NCI-H2107 (cell line): Measurements from ENCODE around the gene TRMT5.
A peak's percentile ranks its signal among the peaks of the same experiment; 100 is the strongest.

ENCODE experiments used
- DNase-seq: peaks from one replicate; lab custom pipeline; 2025; lab: John Stamatoyannopoulos, UW

TRMT5 gene

GRCh38 chr14:60964904-60965303, 16.0 kb downstream of the TRMT5 start:
- no peak for DNase-seq

DNA sequence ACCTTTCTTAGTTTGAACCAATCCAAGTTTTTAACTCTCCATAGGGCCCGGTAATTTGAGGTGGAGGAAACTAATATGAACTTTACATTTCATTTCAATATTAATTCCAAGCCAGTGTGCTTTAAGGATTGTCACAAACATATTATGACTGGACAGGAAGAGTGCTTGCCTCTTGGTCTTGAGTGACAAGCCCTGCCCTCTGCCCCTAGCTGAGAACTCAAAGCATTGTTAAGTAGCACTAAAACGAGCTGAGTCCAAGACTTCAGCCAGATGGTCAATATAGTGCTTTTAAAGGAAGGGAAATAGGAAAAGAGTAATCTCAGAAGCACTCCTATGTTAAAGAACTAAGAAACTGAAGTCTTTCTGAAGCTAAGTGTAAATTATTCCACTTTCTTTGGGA, 17.1 kb downstream of the TRMT5 start:
- no peak for DNase-seq

DNA sequence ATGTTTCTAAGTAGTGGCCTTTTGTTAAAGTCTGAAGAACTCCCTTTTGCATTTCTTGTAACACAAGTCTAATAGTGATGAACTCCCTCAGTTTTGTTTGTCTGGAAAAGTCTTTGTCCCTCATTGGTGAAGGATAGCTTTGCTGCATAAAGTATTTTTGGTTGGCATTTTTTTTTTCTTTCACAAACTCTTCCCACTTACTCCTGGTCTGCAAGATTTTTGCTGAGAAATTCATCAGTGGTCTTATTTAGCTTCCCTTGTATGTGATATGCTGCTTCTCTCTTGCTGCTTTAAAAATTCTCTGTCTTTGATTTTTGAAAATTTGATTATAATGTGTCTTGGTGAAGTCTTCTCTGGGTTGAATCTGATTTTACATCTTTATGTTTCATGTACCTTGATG, 22.7 kb downstream of the TRMT5 start:
- no peak for DNase-seq

- no peak for DNase-seq
Measured at GRCh38 chr14:60956632-60957031, 24.2 kb downstream of the TRMT5 start.

GRCh38 chr14:60956202-60956601, 24.7 kb downstream of the TRMT5 start:
- no peak for DNase-seq

- DNase-seq = no peak
Measured at GRCh38 chr14:60951776-60952435, 29.0 kb downstream of the TRMT5 start.

DNA sequence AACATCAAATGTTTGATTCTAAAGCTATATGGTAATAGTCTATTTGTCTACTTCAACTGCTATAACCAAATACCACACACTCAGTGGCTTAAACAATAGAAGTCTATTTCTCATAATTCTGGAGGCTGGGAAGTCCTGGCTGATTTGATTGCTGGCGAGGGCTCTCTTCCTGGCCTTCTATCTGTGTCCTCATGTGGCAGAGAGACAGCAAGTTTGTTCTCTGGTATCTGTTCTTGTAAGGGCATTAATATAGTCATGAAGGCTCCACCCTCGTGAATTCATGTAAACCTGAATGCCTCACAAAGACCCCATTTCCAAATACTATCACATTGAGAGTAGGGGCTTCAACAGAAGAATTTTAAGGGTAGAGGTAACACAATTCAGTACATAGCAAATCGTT, 34.1 kb downstream of the TRMT5 start:
- DNase-seq = no peak

GRCh38 chr14:60945984-60946383, 34.9 kb downstream of the TRMT5 start:
- DNase-seq = no peak

- DNase-seq = no peak
Measured at GRCh38 chr14:60944204-60944603, 36.7 kb downstream of the TRMT5 start.

GRCh38 chr14:60943637-60944032, 37.2 kb downstream of the TRMT5 start:
- DNase-seq = no peak

DNA sequence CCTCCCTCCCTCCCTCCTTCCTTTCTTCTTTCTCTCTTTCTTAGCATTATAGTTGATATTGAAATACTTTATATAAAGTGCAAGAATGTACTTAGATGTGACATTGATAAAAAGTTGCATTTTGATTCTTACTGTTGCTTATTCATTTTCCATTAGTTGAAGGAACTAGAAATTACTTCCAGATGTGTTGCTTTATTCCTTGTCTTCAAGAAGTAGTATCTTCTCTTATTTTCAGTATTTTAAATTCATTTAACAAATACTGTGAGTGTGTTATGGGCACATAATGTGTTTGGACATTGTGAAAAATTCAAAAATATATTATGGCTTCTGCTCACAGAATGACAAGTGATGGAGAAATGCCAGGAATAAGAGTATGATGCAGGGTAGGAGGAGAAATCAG, 45.6 kb downstream of the TRMT5 start:
- no peak for DNase-seq

GRCh38 chr14:60933920-60934655, 46.8 kb downstream of the TRMT5 start:
- DNase-seq = no peak

GRCh38 chr14:60931218-60931617, 49.7 kb downstream of the TRMT5 start:
- DNase-seq = no peak

GRCh38 chr14:60926002-60926401, 54.9 kb downstream of the TRMT5 start:
- peak; percentile 7 for DNase-seq

GRCh38 chr14:60925286-60925685, 55.6 kb downstream of the TRMT5 start:
- DNase-seq = no peak

DNA sequence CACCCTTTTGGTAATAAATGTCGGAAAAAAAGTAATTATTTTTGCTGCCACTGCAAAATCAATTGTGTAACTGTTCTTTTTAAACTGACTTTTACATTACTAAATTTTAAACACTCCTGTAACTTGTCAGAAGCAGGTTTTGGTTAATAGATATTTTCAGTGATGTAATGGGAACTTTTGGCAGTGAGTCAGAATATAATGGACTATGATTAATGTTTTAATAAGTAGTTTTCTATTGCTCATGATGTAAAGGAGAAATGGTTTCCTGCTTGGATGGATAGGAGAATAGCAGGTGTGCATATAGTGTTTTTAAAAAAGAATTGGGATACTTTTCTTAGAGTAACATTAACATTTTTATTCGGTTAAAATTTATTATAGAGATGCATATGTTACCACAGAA, 58.8 kb downstream of the TRMT5 start:
- DNase-seq = no peak
